GM12878 (cell line): ENCODE measurements around the gene PRICKLE3. TPM values are rescaled to one million over a fixed set of nuclear protein-coding genes. Genes with fewer than 3 reads are reported as not detected.
A peak's percentile ranks its signal among the peaks of the same experiment; 100 is the strongest.

ENCODE experiments used
- BCL3 ChIP-seq: IDR thresholded peaks from 2 replicates; pipeline ENCODE4 v1.6.1; 2011; ENCODE audit warnings: borderline replicate concordance, low read depth, mild to moderate bottlenecking, moderate library complexity, low read length; ENCODE audit not compliant: insufficient read depth, poor library complexity, severe bottlenecking
- BRCA1 ChIP-seq: IDR thresholded peaks from 2 replicates; pipeline ENCODE4 v1.6.1; 2011; ENCODE audit warnings: low read depth, low read length, improper control_type of control experiment
- CHD4 ChIP-seq: fragments of 200-600 bp; sonication (generic); IDR thresholded peaks from 2 replicates; pipeline ENCODE4 v1.6.1; 2016; ENCODE audit warnings: mild to moderate bottlenecking
- CREB1 ChIP-seq: IDR thresholded peaks from 2 replicates; pipeline ENCODE4 v1.6.1; 2012; ENCODE audit warnings: low read depth, mild to moderate bottlenecking, inconsistent platforms
- E2F8 ChIP-seq: fragments of 450-650 bp; IDR thresholded peaks from 2 replicates; pipeline ENCODE4 v1.6.1; 2018; ENCODE audit warnings: mild to moderate bottlenecking, low read depth, moderate library complexity; ENCODE audit not compliant: partially characterized antibody
- FOXM1 ChIP-seq: IDR thresholded peaks from 2 replicates; pipeline ENCODE4 v1.6.1; 2012; ENCODE audit warnings: low read depth, mild to moderate bottlenecking, inconsistent platforms, low read length, moderate library complexity
- HDGF ChIP-seq: fragments of 450-650 bp; IDR thresholded peaks from 2 replicates; pipeline ENCODE4 v1.6.1; 2016; ENCODE audit warnings: antibody characterized with exemption
- HSF1 ChIP-seq: fragments of 150-350 bp; IDR thresholded peaks from 2 replicates; pipeline ENCODE4 v1.6.1; 2014; ENCODE audit warnings: mild to moderate bottlenecking, low read depth, low read length
- LARP7 ChIP-seq: fragments of 450-650 bp; IDR thresholded peaks from 2 replicates; pipeline ENCODE4 v1.6.1; 2017; ENCODE audit warnings: mild to moderate bottlenecking
- MYB ChIP-seq: fragments of 150-350 bp; IDR thresholded peaks from 2 replicates; pipeline ENCODE4 v1.6.1; 2014; ENCODE audit warnings: mild to moderate bottlenecking, low read depth, low read length, borderline replicate concordance
- NFYA ChIP-seq: IDR thresholded peaks from 2 replicates; pipeline ENCODE4 v1.6.1; 2011; ENCODE audit warnings: low read depth, mild to moderate bottlenecking, low read length, improper control_type of control experiment, borderline replicate concordance
- NKRF ChIP-seq: fragments of 450-650 bp; conservative IDR thresholded peaks from 2 replicates; pipeline ENCODE4 v1.6.1; 2017; ENCODE audit warnings: mild to moderate bottlenecking, moderate library complexity
- NR2C1 ChIP-seq: fragments of 450-650 bp; IDR thresholded peaks from 2 replicates; pipeline ENCODE4 v1.6.1; 2017; ENCODE audit warnings: antibody characterized with exemption, mild to moderate bottlenecking, moderate library complexity
- POU2F2 ChIP-seq: IDR thresholded peaks from 3 replicates; pipeline ENCODE4 v1.6.1; 2011; ENCODE audit warnings: low read depth, mild to moderate bottlenecking, low read length, borderline replicate concordance
- RELB ChIP-seq: fragments of 450-650 bp; IDR thresholded peaks from 2 replicates; pipeline ENCODE4 v1.6.1; 2017; ENCODE audit warnings: low read depth, mild to moderate bottlenecking, moderate library complexity
- RFX5 ChIP-seq: IDR thresholded peaks from 2 replicates; pipeline ENCODE4 v1.6.1; 2011; ENCODE audit warnings: low read depth, low read length, improper control_type of control experiment
- RUNX3 ChIP-seq: IDR thresholded peaks from 2 replicates; pipeline ENCODE4 v1.6.1; 2012; ENCODE audit warnings: low read length, inconsistent platforms
- TAF1 ChIP-seq: IDR thresholded peaks from 2 replicates; pipeline ENCODE4 v1.6.1; 2011; ENCODE audit warnings: mild to moderate bottlenecking, low read depth, low read length, borderline replicate concordance
- TCF7 ChIP-seq: IDR thresholded peaks from 2 replicates; pipeline ENCODE4 v1.6.1; 2014; ENCODE audit warnings: antibody characterized with exemption, borderline replicate concordance
- ZBED1 ChIP-seq: IDR thresholded peaks from 2 replicates; pipeline ENCODE4 v1.6.1; 2016; ENCODE audit warnings: borderline replicate concordance
- polyA plus RNA-seq, 11 experiments: library from polyadenylated mRNA; depleted of rRNA in 4 of 11; unstranded in 6 of 11; stranded (reverse) in 5 of 11; fragments of >200 nt; fragmentation: Nextera tagmentation in 4 of 11; fragmentation: Illumina TruSeq in 1 of 11; extraction: Ambion mirVana in 4 of 11; extraction: Trizol in 1 of 11; gene quantifications; 1 replicate in 1 of 11; 2 replicates in 10 of 11; pipeline versions ENCODE4 v1.2.1 to v1.2.3, GENCODE V29; 2011 to 2016; ENCODE audit warnings: inconsistent platforms in 2 of 11, missing spikeins in 2 of 11, low read depth in 1 of 11
- total RNA-seq, 4 experiments: library from RNA; depleted of rRNA in 3 of 4; stranded (reverse); fragments of >200 nt in 3 of 4; fragmentation: Illumina TruSeq in 1 of 4; extraction: Trizol in 1 of 4; gene quantifications; 2 replicates each; pipeline versions ENCODE4 v1.2.1 to v1.2.3, GENCODE V29; 2013 to 2021

The PRICKLE3 gene
- total and polyA plus RNA-seq, 10 of the 15 experiments (the other 5 are each of a cell fraction or from before 2014, with no cell fraction given): 0.69 to 17.4 (median 7.6) TPM

- TF ChIP-seq NFYA (no peak), FOXM1 (no peak), TAF1 (no peak), RFX5 (no peak), CREB1 (no peak), MYB (no peak), POU2F2 (no peak), NKRF (no peak), HSF1 (no peak), NR2C1 (no peak), RUNX3 (peak; percentile 35; the same call in 1 of the 2 replicates), CHD4 (no peak), ZBED1 (no peak), LARP7 (no peak), BRCA1 (0 out of 2 replicates have a peak, but pooled peaks have one; percentile 5), BCL3 (no peak), TCF7 (no peak), E2F8 (no peak), RELB (peak; percentile 15; the same call in 1 of the 2 replicates), HDGF (no peak)
Measured at GRCh38 chrX:49165901-49166881, 20.0 kb downstream of the PRICKLE3 start (continued).
